ENCODE measurements around the gene C9orf43.

- TF ChIP-seq ZNF384 (IDR thresholded peaks at IDR 0.05; ENCODE audit: borderline replicate concordance, low read depth, low read length) (no peak), CTCF (IDR thresholded peaks at IDR 0.05 in 2 of 3, conservative IDR thresholded peaks at IDR 0.05 in 1 of 3; ENCODE audit: control insufficient read depth in 2 of 3, extremely low read depth in 1 of 3, insufficient read depth in 1 of 3, low read depth in 3 of 3, low read length in 3 of 3) (no peak), E2F8 (IDR thresholded peaks at IDR 0.05; ENCODE audit: low read depth, partially characterized antibody) (no peak)
Measured at GRCh38 chr9:113381909-113382411, 28.6 kb upstream of the C9orf43 start.
